ENCODE measurements around the gene RNF213.
A peak's percentile ranks its signal among the peaks of the same experiment; 100 is the strongest.
"Not testable (repeated sequence)": the region's sequence is repeated elsewhere in the genome, so short reads cannot be mapped to it uniquely, and the experiment has no call there.

Gene RNF213

DNA sequence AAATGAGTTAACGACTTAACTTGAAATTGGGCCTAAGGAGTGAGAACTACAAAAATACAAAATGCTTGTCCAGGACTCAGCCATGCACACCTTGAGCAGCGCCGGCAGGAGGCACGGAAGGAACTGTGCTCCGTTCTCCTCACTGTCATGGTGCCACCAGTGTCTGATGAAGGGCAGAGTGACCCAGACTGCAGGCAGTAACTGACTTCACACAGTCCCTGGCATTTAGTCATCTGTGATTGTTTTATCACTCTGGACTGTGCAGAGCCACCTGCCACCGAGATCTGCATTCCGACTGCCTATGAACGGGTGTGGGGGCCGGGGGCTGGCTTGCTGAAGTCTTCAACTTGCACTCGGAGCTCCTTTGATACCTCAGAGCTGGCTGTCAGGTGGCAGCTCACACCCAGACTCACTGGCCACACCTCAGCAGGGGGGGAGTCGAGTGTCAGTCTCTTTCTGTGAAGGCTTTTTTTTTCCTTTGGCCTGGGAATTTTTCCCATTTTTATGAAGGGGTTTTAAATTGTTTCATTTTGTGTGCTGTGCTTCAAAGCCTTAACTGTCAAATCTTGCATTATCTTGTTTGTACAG lies 134.1 kb downstream of the RNF213 start:
- no peak for DNase-seq (ENCODE audit: low read depth)

DNA sequence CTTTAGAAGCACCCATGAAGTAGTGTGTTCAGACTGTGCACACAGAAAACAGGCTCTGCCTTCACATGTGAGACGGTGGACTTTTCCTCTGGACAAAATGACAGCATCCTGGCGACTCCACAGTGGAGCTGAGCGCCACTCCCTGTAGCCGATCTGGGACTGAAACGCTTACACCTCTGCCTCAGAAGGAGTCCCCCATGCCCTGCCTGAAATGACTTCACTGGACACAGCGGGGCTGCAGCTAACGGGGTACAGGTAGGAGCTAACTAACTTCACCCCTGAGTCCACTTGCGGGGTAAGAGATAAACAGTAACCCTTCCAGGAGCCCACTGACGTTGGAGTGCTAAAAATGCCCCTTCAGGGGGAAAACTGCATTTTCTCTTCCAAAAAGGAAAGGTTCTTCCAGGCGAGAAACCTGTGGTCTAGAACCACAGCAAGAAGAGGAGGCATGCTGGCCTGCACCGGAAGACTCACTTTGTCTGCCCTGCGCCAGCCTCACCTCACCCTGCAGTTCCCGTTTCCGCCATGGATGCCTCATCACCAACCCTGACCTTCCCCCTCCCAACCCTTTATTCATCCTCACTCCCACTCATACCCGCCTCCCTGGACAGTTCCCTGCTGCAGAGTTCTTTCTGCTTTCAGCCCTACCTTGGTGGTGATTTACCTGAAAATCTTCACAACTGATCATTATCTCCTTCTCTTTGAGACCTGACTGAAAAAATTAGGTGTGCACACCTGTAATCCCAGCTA lies 134.9 kb downstream of the RNF213 start:
- no peak for DNase-seq (ENCODE audit: low read depth)

DNA sequence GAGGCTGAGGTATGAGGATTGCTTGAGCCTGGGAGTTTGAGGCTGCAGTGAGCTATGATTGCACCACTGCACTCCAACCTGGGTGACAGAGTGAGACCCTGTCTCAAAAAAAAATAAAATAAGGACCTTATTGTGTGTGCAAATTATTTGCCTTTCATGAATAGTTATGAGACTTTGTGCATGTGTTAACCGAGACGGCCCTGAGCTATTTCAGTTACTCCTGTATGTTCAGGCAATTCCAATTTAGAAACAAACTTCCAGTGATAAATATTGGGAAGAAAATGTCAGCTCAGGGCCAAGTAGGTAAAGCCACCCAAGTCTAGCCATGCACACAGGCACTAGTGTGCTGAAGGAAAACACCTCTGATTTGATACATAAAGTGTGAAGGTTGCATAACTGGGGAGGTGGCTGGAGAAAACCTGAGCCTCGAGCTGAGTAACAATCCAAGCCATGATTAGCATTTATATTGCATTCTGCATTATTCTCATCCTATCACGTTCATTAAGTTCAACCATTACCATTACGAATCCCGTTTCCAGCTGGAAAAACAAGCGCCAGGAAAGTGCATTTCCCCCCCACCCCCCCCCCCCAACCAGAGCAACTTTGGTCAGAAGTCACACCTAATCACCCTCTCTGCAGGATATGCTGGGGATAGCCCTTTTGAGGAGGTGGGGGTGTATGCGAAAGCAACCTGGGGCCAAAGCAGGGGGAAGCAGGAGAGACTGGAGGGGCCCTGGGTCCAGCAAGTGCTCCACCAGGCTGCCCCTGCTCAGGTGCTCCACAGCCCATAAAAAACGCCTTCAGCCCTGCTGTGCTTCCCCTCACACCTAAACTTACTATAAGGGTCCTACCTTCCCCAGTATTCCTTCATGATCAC lies 135.7 kb downstream of the RNF213 start:
- no peak for DNase-seq (ENCODE audit: low read depth)

DNA sequence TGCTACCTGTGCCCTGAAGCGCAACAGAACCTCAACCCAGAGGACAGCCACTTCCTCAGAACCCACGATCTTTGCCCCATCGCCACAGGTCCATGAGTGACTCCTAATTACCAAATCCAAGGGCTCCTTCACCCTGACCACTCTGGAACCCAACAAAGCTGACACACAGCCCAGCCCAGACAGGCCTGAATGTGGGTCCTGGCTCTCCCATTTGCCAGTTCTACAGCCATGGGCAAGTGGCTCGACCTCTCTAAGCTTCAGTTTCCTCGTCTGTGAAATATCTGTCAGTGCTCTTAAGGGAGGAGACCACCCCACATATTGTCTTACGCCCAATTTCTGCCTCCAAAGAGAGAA lies 136.4 kb downstream of the RNF213 start:
- DNase-seq (ENCODE audit: low read depth) = no peak

DNA sequence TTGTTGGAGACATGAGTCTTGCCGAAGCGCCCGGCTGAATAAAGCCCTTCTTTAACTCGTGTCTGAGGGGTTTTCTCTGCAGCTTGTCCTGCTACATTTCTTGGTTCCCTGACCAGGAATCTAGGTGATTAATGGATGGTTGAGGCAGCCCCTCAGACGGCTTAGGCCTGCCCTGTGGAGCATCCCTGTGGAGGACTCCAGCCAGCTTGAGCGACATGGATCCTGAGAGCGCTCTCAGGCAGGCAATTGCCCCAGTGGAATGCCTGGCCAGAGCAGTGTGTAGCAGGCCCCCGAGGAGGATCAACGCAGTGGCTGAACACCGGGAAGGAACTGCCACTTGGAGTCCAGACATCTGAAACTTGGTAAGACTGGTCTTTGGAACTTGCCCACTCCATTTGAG lies 137.0 kb downstream of the RNF213 start:
- DNase-seq (ENCODE audit: low read depth) = no peak

DNA sequence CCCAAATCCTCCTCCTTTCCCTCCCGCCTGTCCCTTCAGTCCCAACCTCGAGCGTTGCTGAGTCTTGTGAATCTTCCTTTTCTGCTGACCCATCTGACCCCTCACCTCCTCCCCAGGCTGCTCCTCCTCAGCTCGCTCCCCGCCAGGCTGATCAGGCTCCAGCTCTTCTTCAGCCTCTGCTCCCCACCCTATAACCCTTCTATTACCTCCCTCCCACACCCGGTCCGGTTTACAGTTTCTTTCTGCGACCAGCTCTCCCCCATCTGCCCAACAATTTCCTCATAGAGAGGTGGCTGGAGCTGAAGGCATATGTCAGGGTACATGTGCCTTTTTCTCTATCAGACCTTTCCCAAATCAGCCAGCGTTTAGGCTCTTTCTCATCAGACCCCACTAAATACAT lies 140.4 kb downstream of the RNF213 start:
- not testable (repeated sequence) for DNase-seq (ENCODE audit: low read depth)

DNA sequence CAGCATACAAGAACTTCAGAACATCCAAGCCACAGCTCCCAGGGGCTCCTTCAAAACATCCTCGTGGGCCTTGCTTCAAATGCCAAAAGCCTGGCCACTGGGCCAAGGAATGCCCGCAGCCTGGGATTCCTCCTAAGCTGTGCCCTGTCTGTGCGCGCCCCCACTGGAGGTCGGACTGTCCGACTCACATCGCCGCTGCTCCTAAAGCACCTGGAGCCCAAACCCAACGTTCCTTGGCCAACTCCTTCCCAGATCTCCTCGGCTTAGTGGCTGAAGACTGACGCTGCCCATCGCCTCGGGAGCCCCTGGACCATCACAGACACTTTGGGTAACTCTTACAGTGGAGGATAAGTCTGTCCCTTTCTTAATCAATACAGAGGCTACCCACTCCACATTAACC lies 141.4 kb downstream of the RNF213 start:
- not testable (repeated sequence) for DNase-seq (ENCODE audit: low read depth)

DNA sequence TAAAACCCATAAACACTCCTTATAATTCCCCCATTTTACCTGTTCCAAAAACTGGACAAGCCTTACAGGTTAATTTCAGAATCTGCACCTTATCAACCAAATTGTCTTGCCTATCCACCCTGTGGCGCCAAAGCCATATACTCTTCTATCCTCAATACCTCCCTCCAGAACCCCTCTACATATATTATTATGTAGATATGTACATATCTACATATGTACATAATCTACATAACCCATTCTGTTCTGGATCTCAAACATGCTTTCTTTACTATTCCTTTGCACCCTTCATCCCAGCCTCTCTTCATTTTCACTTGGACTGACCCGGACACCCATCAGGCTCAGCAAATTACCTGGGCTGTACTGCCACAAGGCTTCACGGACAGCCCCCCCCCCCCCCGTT lies 142.3 kb downstream of the RNF213 start:
- no peak for DNase-seq (ENCODE audit: low read depth)

DNA sequence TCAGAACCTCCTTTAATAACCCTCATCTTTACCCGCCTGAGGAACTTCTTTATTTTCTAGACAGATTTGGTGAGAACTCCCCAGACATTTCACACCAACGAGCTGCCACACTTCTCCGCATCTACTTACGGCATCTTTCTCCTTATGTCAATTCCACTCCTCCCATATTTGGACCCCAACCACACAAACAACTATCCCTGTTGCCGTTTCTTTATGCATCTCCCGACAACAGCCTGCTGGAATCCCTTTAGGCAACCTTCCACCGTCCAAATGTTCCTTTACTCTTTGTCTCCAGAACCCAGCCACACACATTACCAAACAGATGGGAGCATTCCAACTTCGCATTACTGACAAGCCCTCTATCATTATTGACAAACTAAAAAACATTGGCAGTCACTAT lies 145.5 kb downstream of the RNF213 start:
- DNase-seq (ENCODE audit: low read depth) = no peak

DNA sequence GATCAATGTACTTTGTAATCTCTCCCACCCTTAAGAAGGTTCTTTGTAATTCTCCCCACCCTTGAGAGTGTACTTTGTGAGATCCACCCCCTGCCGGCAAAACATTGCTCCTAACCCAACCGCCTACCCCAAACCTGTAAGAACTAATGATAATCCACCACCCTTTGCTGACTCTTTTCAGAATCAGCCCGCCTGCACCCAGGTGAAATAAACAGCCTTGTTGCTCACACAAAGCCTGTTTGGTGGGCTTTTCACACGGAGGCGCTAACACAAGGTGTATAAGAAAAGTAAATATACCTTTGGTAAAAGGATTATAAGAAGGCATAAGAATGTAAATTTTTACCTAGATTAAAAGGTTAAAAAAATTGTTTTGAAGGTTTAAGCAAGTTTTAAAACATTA lies 147.3 kb downstream of the RNF213 start:
- DNase-seq (ENCODE audit: low read depth) = not testable (repeated sequence)

DNA sequence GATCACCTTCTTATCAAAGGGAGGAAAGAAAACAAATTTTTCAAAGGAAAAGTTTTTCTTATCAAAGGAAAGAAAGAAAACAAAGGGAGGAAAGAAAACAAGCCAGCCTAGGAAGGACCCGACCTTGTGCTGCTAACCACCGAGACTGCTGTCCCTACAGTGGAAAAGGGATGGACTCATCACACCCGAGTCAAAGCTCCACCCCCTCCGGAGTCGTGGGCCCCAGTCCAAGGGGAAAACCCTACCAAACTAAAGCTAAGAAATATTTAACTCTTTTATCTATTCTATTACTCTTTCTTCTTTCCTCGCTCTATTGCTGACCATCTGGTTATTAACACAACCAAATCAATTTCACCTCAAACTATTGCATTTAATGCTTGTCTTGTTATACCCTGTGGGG lies 148.2 kb downstream of the RNF213 start:
- DNase-seq (ENCODE audit: low read depth) = no peak

DNA sequence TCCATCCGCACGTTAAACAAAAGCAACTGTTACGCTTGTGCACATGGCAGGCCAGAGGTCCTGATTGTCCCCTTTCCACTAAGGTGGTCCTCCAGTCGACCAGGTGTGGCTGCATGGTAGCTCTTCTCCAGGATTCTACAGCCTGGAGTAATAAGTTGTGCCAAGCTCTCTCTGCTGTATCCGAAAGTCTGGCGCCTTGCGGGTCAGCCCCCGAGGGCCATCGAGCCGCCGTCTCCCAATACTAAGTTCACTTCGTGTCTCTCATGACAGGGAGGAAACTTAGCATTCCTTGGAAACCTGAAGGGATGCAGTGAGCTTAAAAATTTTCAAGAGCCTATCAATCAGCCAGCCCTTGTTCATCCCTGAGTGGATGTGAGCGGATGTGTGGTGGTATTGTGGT lies 149.0 kb downstream of the RNF213 start:
- DNase-seq (ENCODE audit: low read depth) = no peak

DNA sequence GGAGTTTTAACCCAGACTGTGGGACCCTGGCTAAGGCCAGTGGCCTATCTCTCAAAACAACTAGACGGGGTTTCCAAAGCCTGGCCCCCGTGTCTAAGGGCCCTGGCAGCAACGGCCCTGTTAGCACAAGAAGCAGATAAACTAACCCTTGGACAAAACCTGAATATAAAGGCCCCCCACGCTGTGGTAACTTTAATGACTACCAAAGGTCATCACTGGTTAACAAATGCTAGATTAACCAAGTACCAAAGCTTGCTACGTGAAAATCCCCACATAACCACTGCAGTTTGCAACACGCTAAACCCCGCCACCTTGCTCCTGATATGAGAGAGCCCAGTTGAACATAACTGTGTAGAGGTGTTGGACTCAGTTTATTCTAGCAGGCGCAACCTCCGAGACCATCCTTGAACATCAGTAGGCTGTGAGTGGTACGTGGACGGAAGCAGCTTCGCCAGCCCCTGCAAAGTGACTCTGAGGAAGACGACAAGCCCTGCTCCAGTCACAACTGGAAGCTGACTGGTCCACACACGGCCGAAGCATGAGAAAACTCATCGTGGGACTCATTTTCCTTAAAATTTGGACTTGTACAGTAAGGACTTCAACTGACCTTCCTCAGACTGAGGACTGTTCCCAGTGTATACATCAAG lies 149.9 kb downstream of the RNF213 start:
- not testable (repeated sequence) for DNase-seq (ENCODE audit: low read depth)

DNA sequence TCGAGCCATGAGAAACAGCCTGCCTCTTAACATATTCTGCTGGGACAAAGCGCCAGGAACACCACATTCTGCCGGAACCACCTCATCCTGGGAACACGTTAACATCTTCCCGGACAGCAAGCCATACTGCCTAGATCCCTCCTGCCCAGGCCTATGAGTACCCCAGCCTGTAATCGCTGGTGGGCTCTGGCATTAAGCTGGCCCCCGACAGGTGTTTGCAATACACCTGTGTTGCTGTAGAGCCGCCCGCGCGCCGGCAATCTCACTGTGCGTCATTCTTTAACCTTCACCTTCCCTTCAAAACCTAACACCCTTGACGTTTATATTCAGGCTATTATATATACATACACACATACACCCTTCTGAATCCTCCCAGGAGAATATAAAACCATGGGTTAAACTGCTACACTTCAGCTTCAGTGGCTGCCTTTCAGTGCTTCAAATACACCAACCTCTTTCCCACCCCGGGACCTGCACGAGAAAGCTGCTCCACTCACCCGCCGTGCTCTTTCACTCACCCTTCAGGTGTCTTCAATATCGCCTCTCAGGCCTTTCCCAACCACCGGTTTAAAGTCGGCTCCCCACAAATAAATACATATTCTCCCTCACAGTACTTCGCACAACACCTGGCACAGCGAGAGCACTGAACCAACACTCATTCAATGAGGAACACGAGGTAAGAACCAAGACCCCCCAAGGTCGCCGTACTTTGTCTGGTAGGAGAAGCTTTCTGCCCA lies 153.3 kb downstream of the RNF213 start:
- no peak for DNase-seq (ENCODE audit: low read depth)

DNA sequence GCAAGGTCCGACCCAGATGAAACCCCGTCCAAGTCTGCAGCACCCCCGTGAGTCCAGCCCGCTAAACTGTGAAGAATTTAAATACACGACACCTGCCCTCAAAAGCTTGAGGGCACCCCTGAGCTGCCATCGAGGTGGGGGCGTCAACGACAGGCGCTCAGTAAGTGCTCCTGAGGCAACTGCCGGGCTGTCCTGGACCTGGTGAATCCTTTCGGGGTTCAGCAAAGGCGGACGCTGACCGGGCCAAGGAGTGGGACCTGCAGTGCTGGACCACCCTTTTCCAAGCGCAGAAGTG lies 153.8 kb downstream of the RNF213 start:
- DNase-seq (ENCODE audit: low read depth) = no peak

DNA sequence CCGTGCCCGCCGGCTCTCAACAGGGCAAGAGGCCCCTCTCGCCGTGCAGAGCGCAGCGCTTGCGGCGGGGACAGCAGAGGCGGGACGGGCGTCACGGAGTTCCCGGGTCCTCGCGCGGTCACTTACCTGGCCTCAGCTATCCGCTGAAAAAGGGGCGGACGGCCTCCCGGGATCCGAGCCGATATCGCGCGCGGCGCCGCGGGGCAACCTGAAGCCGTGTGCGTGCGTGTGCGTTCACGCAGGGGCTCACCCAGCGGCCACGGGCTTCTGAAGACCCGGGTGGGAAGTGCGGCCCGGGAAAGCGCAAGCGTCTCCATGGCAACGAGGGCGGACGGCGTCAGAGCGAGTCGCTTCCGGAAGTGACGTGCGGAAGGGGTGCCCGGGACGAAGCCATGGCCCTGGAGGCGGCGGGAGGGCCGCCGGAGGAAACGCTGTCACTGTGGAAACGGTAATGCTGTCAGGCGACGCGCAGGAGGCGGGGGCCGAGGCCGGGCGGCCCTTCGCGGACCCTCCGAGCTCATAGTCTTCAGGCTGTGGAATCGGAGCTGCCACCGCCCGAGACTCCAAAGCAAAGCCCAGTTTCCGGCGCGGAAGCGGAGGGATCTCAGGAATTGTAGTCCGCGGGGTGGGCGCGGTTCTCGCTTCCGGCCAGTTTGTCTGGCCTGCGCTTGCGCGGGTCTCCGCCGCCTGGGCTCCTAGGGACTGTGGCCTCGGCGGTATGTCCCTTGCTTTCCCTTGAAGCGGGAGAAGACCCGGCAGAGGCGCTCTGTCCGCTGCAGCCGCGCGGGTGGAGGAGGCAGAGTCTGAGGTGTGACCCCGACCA lies 154.4 kb downstream of the RNF213 start, which contains the start of gene ENDOV:
Gene ENDOV (plus strand): TSS at position 365 of the 823 bp plus-strand sequence. CDS start 28 bp downstream, at position 393.
- peak; percentile 81 for DNase-seq (ENCODE audit: low read depth)

DNA sequence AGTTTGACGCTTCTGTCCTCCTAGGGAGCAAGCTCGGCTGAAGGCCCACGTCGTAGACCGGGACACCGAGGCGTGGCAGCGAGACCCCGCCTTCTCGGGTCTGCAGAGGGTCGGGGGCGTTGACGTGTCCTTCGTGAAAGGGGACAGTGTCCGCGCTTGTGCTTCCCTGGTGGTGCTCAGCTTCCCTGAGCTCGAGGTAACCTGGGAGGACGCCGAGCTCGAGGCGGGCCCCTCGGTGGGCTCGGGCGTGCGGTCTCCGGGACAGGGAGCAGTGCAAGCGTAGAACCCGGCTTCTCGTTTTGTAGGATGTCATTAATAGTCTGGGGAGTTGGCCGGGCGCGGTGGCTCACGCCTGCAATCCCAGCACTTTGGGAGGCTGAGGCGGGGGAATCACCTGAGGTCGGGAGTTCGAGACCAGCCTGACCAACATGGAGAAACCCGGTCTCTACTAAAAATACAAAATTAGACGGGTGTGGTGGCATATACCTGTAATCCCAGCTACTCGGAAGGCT lies 155.0 kb downstream of the RNF213 start:
- DNase-seq (ENCODE audit: low read depth) = no peak

DNA sequence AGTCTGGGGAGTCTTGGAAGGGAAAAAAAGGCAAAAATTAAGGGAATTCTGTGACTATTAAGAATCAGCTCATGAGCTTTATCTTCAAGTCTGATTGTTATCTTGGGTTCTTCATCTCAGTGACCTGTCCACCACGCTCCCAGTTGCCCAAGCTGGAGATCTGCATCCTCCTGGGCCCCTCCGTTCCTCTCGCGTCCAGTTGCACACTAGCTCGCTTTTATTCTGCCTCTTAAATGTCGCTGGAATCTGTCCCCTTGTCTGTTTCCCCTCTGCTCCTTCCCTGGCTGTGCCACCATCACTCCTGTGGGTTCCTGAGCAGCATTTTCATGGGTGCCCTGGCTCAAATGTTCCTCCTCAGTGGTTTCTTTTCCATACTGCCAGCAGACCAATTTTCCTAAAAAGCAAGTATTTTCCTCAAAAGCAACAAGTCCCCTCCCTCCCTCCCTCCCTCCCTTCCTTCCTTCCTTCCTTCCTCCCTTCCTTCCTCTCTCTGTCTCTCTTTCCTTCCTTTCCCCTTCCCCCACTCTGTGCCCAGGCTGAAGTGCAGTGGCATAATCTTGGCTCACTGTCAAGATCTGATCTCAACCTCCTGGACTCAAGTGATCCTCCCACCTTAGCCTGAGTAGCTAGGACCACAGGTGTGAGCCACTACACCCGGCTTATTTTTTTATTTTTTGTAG lies 155.7 kb downstream of the RNF213 start:
- no peak for DNase-seq (ENCODE audit: low read depth)

DNA sequence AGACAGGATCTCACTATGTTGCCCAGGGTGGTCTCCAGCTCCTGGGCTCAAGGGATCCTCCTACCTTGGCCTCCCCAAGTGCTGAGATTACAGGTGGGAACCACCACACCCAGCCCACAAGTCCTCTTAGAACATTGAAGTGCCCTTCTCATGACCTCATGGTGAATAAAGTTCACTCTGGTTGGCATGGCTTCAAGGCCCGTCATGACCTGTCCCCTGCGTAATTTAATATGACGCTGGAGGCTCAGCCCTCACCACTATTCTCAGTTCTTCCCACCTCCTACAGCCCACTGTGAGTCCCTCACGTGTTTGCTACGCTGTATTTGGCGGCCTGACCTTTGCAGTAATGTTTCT lies 156.3 kb downstream of the RNF213 start:
- DNase-seq (ENCODE audit: low read depth) = no peak

DNA sequence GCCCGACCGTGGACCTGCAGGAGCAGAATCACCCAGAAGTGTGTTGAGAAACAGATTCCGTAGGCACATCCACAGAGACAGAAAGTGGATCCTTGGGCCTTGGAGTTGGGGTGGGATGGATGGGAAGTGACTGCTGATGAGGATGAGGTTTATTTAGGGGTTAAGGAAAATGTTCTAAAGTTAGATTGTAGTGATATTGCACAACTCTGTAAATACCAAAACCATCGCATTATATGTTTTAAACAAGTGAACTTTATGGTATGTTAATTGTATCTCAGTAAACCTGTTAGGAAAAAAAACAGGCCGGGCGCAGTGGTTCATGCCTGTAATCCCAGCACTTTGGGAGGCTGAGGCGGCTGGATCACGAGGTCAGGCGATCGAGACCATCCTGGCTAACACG lies 157.9 kb downstream of the RNF213 start:
- DNase-seq (ENCODE audit: low read depth) = no peak
